ENCODE data around the gene ZNF710.
"Not testable (repeated sequence)": the region's sequence is repeated elsewhere in the genome, so short reads cannot be mapped to it uniquely, and the experiment has no call there.

Gene ZNF710

DNA sequence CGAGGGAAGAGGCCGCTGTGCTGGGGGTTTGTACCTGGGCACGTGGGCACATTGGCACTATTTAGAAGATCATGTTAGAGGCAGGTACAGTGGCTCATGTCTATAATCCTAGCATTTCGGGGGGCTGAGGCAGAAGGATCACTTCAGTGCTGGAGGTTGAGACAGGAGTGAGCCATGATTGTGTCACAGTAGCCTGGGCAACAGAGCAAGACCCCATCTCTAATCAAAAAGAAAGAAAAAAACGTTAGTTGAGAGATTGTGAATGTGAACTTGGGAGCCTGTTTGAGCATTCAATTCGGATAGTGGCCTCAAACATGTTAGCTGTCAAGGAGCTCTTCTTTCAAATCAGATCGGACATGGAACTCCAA is 64.5 kb downstream of the ZNF710 start:
- peaks cover 4% of the 10 kb centered on the region for H3K36me3 ChIP-seq (ENCODE audit: control insufficient read depth, low read depth, low read length)
- no peak overlapping the region for H3K27ac ChIP-seq (ENCODE audit: low read length)
- H3K9ac ChIP-seq (ENCODE audit: low read length): no peak overlapping the region

DNA sequence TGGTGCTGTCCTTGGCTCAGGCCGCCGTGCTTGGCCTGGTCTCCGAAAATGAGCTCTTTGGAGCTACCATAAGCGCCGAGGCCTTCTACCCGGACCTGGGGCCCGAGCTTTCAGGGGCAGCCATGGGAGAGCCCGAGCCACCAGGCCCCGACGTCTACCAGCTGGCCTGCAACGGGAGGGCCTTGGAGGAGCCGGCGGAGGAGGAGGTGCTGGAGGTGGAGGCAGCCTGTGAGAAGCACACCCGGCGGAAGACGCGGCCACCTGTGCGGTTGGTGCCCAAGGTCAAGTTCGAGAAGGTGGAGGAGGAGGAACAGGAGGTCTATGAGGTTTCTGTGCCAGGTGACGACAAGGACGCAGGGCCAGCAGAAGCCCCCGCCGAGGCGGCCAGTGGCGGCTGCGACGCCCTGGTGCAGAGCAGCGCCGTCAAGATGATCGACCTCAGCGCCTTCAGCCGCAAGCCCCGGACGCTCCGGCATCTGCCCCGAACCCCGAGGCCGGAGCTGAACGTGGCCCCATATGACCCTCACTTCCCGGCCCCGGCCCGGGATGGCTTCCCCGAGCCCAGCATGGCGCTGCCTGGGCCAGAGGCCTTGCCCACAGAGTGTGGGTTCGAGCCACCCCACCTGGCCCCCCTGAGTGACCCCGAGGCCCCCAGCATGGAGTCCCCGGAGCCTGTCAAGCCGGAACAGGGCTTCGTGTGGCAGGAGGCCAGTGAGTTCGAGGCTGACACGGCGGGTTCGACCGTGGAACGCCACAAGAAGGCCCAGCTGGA is 66.2 kb downstream of the ZNF710 start:
- H3K9ac ChIP-seq (ENCODE audit: low read length): no peak overlapping the region
- no peak overlapping the region for H3K4me3 ChIP-seq (ENCODE audit: low read length)
- no peaks in the 10 kb centered on the region for H3K9me3 ChIP-seq (ENCODE audit: control insufficient read depth, low read depth, low read length)
- peaks cover 22% of the 10 kb centered on the region for H3K4me1 ChIP-seq (ENCODE audit: control insufficient read depth, low read depth, low read length)
- no peaks in the 10 kb centered on the region for H3K27me3 ChIP-seq (ENCODE audit: control insufficient read depth, insufficient read depth, low read length)
- no peak overlapping the region for H3K27ac ChIP-seq (ENCODE audit: low read length)
- H3K36me3 ChIP-seq (ENCODE audit: control insufficient read depth, low read depth, low read length): peaks cover 4% of the 10 kb centered on the region

More for the DNA sequence above, 64.5 kb downstream of the ZNF710 start:
- H3K4me1 ChIP-seq (ENCODE audit: control insufficient read depth, low read depth, low read length): peaks cover 25% of the 10 kb centered on the region
- H3K9me3 ChIP-seq (ENCODE audit: control insufficient read depth, low read depth, low read length): no peaks in the 10 kb centered on the region
- H3K4me3 ChIP-seq (ENCODE audit: low read length): no peak overlapping the region
- no peaks in the 10 kb centered on the region for H3K27me3 ChIP-seq (ENCODE audit: control insufficient read depth, insufficient read depth, low read length)

DNA sequence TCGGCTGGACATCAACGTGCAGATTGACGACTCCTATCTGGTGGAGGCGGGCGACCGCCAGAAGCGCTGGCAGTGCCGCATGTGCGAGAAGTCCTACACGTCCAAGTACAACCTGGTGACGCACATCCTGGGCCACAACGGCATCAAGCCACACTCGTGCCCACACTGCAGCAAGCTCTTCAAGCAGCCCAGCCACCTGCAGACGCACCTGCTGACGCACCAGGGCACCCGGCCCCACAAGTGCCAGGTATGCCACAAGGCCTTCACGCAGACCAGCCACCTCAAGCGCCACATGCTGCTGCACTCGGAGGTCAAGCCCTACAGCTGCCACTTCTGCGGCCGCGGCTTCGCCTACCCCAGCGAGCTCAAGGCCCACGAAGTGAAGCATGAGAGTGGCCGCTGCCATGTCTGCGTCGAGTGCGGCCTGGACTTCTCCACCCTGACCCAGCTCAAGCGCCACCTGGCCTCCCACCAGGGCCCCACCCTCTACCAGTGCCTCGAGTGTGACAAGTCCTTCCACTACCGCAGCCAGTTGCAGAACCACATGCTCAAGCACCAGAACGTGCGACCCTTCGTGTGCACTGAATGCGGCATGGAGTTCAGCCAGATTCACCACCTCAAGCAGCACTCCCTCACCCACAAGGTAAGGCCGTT is 67.0 kb downstream of the ZNF710 start:
- H3K9ac ChIP-seq (ENCODE audit: low read length): no peak overlapping the region
- H3K27me3 ChIP-seq (ENCODE audit: control insufficient read depth, insufficient read depth, low read length): no peaks in the 10 kb centered on the region
- no peak overlapping the region for H3K27ac ChIP-seq (ENCODE audit: low read length)
- peaks cover 15% of the 10 kb centered on the region for H3K4me1 ChIP-seq (ENCODE audit: control insufficient read depth, low read depth, low read length)
- no peak overlapping the region for H3K4me3 ChIP-seq (ENCODE audit: low read length)
- no peaks in the 10 kb centered on the region for H3K9me3 ChIP-seq (ENCODE audit: control insufficient read depth, low read depth, low read length)
- H3K36me3 ChIP-seq (ENCODE audit: control insufficient read depth, low read depth, low read length): peaks cover 4% of the 10 kb centered on the region

GRCh38 chr15:90070623-90071022 is 69.5 kb downstream of the ZNF710 start:
- not testable (repeated sequence) for H3K36me3 ChIP-seq (ENCODE audit: control insufficient read depth, low read depth, low read length); H3K27me3 ChIP-seq (ENCODE audit: control insufficient read depth, insufficient read depth, low read length); H3K27ac ChIP-seq (ENCODE audit: low read length); H3K9me3 ChIP-seq (ENCODE audit: control insufficient read depth, low read depth, low read length); H3K9ac ChIP-seq (ENCODE audit: low read length); H3K4me1 ChIP-seq (ENCODE audit: control insufficient read depth, low read depth, low read length); H3K4me3 ChIP-seq (ENCODE audit: low read length)

DNA sequence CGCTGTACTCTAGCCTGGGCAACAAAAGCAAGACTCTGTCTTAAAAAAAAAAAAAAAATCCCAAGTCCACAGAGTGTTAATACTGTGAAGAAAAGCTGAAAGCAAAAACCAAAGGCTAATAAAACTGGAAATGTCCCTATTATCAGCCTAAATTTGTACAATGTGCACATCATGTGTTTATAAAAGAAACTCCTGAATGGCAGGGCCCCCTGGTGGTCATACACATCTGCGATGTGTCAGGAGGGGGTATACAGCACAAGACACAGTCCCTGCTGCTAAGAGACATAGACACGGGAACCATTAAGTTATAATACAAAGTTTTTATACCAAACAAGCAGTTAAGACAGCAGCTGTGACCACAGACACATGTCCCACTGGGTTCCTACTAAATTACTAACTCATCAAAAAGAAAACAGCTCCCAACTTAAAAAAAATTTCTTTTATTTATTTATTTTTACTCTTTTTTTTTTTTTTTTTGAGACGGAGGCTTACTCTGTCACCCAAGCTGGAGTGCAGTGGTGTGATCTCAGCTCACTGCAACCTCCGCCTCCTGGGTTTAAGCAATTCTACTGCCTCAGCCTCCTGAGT is 70.2 kb downstream of the ZNF710 start:
- peaks cover 10% of the 10 kb centered on the region for H3K36me3 ChIP-seq (ENCODE audit: control insufficient read depth, low read depth, low read length)
- no peak overlapping the region for H3K9ac ChIP-seq (ENCODE audit: low read length)
- no peaks in the 10 kb centered on the region for H3K9me3 ChIP-seq (ENCODE audit: control insufficient read depth, low read depth, low read length)
- no peak overlapping the region for H3K27ac ChIP-seq (ENCODE audit: low read length)
- H3K4me1 ChIP-seq (ENCODE audit: control insufficient read depth, low read depth, low read length): peaks cover 13% of the 10 kb centered on the region
- H3K4me3 ChIP-seq (ENCODE audit: low read length): no peak overlapping the region
- H3K27me3 ChIP-seq (ENCODE audit: control insufficient read depth, insufficient read depth, low read length): no peaks in the 10 kb centered on the region

DNA sequence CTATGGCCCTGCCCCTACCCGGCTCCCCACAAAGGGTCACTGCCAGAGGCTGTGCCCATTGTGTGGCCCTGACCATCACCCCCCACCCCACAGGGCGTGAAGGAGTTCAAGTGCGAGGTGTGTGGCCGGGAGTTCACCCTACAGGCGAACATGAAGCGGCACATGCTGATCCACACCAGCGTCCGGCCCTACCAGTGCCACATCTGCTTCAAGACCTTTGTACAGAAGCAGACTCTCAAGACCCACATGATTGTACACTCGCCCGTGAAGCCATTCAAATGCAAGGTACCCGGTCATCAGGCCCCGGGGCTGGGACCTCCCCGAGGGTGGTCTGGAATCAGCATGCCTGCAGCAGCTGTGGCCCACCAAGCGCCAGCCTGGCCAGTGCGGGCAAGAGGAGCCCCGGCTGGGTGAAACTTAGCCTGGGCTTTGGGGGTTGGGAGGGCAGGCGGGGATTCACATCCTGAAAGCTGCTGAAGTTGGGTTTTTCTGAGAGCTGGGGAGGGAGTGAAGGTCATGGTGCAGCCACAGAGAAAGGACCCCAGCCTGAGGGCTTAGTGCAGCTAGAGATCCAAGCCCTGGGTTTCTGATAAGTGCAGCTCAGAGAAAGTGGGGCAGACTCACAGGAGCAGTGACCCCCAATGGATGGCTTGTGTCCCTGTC is 72.0 kb downstream of the ZNF710 start:
- H3K27ac ChIP-seq (ENCODE audit: low read length): no peak overlapping the region
- no peaks in the 10 kb centered on the region for H3K9me3 ChIP-seq (ENCODE audit: control insufficient read depth, low read depth, low read length)
- H3K4me1 ChIP-seq (ENCODE audit: control insufficient read depth, low read depth, low read length): peaks cover 20% of the 10 kb centered on the region
- H3K27me3 ChIP-seq (ENCODE audit: control insufficient read depth, insufficient read depth, low read length): no peaks in the 10 kb centered on the region
- H3K4me3 ChIP-seq (ENCODE audit: low read length): no peak overlapping the region
- H3K9ac ChIP-seq (ENCODE audit: low read length): no peak overlapping the region
- peaks cover 10% of the 10 kb centered on the region for H3K36me3 ChIP-seq (ENCODE audit: control insufficient read depth, low read depth, low read length)

- Histone ChIP-seq H3K9ac (ENCODE audit: low read length) (no peak overlapping the region), H3K27me3 (ENCODE audit: control insufficient read depth, insufficient read depth, low read length) (no peaks in the 10 kb centered on the region), H3K27ac (ENCODE audit: low read length) (no peak overlapping the region), H3K9me3 (ENCODE audit: control insufficient read depth, low read depth, low read length) (no peaks in the 10 kb centered on the region), H3K36me3 (ENCODE audit: control insufficient read depth, low read depth, low read length) (peaks cover 6% of the 10 kb centered on the region), H3K4me1 (ENCODE audit: control insufficient read depth, low read depth, low read length) (peaks cover 20% of the 10 kb centered on the region), H3K4me3 (ENCODE audit: low read length) (no peak overlapping the region)
These were observed 72.9 kb downstream of the ZNF710 start for GRCh38 chr15:90074023-90074422.

DNA sequence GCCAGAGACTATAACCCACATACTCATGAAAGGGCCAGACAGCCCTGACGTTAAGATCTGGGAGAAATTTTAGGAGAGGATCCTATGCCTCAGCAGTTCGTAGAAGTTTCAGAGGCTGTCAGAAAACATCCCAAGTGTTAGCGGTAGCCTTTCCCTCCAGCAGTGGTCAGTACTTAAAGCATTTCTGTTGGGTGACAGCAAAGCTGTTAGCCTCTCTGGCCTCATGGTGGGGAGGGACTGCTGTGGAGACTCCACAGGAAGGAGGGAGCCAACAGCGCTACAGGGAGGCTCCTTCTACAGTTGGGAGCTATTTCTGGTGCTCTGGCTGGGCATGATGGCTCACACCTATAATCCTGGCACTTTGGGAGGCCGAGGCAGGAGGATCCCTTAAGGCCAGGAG is 73.8 kb downstream of the ZNF710 start:
- no peak overlapping the region for H3K4me3 ChIP-seq (ENCODE audit: low read length)
- no peaks in the 10 kb centered on the region for H3K27me3 ChIP-seq (ENCODE audit: control insufficient read depth, insufficient read depth, low read length)
- no peak overlapping the region for H3K9ac ChIP-seq (ENCODE audit: low read length)
- H3K27ac ChIP-seq (ENCODE audit: low read length): no peak overlapping the region
- H3K9me3 ChIP-seq (ENCODE audit: control insufficient read depth, low read depth, low read length): no peaks in the 10 kb centered on the region
- H3K36me3 ChIP-seq (ENCODE audit: control insufficient read depth, low read depth, low read length): peaks cover 6% of the 10 kb centered on the region
- H3K4me1 ChIP-seq (ENCODE audit: control insufficient read depth, low read depth, low read length): peaks cover 20% of the 10 kb centered on the region

DNA sequence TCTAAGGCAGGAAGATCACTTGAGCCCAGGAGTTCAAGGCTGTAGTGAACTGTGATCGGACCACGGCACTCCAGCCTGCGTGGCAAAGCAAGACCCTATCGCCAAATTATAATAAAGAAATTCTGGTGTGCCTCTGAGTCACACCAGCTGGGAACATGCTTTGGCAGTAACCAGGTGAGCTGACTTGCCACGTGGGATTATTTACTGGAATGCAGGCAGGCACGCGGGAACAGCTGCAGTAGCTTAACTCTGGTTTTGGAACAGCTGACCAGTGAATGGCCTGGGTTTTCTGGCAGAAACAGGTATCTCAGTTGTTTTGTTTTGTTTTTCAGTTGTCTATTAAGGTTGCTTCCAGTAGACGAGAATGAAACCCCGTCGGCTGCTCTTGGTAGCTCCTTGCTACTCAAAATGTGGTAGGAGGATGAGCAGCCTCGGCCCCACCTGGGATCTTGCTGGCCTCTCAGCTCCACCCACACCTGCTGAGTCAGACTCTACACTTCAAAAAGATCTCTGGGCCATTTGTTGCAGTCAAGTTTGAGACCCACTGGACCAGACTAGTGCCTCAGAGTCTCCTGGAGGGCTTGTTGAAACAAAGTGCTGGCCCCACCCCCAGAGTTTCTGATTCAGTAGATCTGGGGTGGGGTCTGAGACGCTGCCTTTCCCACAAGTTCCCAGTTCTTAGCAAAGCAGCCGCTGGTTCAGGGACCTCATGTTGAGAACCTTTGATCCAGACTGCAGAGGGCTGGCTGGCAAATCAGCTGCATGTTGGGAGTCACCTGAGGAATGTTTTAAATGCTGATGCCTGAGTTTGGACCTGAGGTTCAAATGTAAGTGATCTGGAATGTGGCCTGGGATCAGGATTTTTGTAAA is 74.5 kb downstream of the ZNF710 start:
- Histone ChIP-seq H3K27me3 (ENCODE audit: control insufficient read depth, insufficient read depth, low read length) (no peaks in the 10 kb centered on the region), H3K9ac (ENCODE audit: low read length) (no peak overlapping the region), H3K9me3 (ENCODE audit: control insufficient read depth, low read depth, low read length) (no peaks in the 10 kb centered on the region), H3K4me1 (ENCODE audit: control insufficient read depth, low read depth, low read length) (peaks cover 20% of the 10 kb centered on the region), H3K27ac (ENCODE audit: low read length) (no peak overlapping the region), H3K36me3 (ENCODE audit: control insufficient read depth, low read depth, low read length) (peaks cover 9% of the 10 kb centered on the region), H3K4me3 (ENCODE audit: low read length) (no peak overlapping the region)

- Histone ChIP-seq H3K4me3 (ENCODE audit: low read length) (no peak overlapping the region), H3K4me1 (ENCODE audit: control insufficient read depth, low read depth, low read length) (peaks cover 20% of the 10 kb centered on the region), H3K9me3 (ENCODE audit: control insufficient read depth, low read depth, low read length) (no peaks in the 10 kb centered on the region), H3K36me3 (ENCODE audit: control insufficient read depth, low read depth, low read length) (peaks cover 9% of the 10 kb centered on the region), H3K27me3 (ENCODE audit: control insufficient read depth, insufficient read depth, low read length) (no peaks in the 10 kb centered on the region), H3K9ac (ENCODE audit: low read length) (no peak overlapping the region), H3K27ac (ENCODE audit: low read length) (no peak overlapping the region)
These were observed 75.6 kb downstream of the ZNF710 start for GRCh38 chr15:90076716-90077115.

DNA sequence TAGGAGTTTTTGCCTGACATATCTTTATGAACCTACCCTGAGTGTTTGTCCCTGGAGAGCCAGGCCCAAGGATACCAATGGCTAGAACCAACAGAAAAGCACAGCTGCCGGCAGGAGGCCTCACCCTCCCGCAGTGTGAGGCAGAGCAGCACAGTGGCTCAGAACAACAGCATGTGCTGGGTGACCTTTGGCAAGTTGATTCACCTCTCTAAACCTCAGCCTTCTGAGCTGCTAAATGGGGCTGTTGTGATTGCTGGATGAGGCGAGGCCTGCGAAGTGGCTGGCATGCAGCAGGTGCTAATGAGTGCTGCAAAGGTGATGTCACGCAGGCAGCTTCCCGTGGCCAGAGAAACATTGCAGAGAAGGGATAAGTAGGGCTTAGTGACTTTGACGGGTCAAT is 77.8 kb downstream of the ZNF710 start:
- Histone ChIP-seq H3K27me3 (ENCODE audit: control insufficient read depth, insufficient read depth, low read length) (no peaks in the 10 kb centered on the region), H3K4me1 (ENCODE audit: control insufficient read depth, low read depth, low read length) (peaks cover 20% of the 10 kb centered on the region), H3K9ac (ENCODE audit: low read length) (no peak overlapping the region), H3K4me3 (ENCODE audit: low read length) (no peak overlapping the region), H3K9me3 (ENCODE audit: control insufficient read depth, low read depth, low read length) (no peaks in the 10 kb centered on the region), H3K27ac (ENCODE audit: low read length) (no peak overlapping the region), H3K36me3 (ENCODE audit: control insufficient read depth, low read depth, low read length) (peaks cover 16% of the 10 kb centered on the region)

All from iPS-18a (cell line).